ENCODE data around the gene HIGD2A. TPM values are rescaled to one million over a fixed set of nuclear protein-coding genes. Genes with fewer than 3 reads are reported as not detected.

HIGD2A gene
- total and polyA plus RNA-seq, 2 donors (not counting 3 experiments of a cell fraction or from before 2014, with no cell fraction given), result 96.2 to 210 TPM

DNA sequence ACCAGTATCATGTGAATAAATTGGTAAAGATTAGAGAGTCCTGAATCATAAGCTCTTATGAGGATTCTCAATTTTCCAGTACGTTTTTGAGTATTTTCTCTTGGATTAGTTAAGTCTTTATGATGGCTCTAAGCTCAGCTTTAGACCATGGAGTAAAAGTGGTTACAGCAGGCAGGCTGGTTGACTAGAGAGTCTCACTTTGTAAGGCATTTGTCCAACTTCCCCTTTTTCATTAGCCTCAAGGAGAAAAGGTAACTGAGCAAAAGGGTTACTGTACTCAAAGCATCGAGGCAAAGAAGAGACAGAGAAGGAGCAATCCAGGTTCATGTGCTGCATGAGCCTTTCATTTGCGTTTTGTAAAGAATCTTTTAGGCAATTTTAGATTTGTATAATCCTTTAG lies 8.7 kb upstream of the HIGD2A start:
- intact Hi-C loops (cut with micrococcal nuclease), result loop anchor here (10.0 kb wide), 1 partner anchor 1215 kb away; the partner anchor contains the start of gene TMED9
- Histone ChIP-seq H4K20me1 (replicated peaks; ENCODE audit: control insufficient read depth, extremely low read depth, insufficient read depth, low read length) (no peaks in the 10 kb centered on the region), H2AFZ (ENCODE audit: low read depth, low read length) (no peak overlapping the region), H3K4me2 (ENCODE audit: insufficient read depth, low read length) (no peak overlapping the region), H3K27ac (ENCODE audit: insufficient read depth, low read depth, low read length) (no peak overlapping the region), H3K36me3 (ENCODE audit: control insufficient read depth in 2 of 2, extremely low read depth in 1 of 2, insufficient read depth in 2 of 2, low read length in 2 of 2) (peaks cover 8 to 20% of the 10 kb centered on the region in 2 experiments), H3K4me3 (replicated peaks in 1 of 3; ENCODE audit: insufficient read depth in 1 of 3, low read depth in 1 of 3, low read length in 3 of 3) (no peak overlapping the region), H3K9ac (replicated peaks; ENCODE audit: extremely low read depth, insufficient read depth, low read length) (no peak overlapping the region), H3K9me1 (replicated peaks; ENCODE audit: control insufficient read depth, extremely low read depth, insufficient read depth, low read length) (no peaks in the 10 kb centered on the region), H3K27me3 (ENCODE audit: control insufficient read depth in 2 of 2, insufficient read depth in 2 of 2, low read length in 2 of 2) (no peaks in the 10 kb centered on the region), H3K9me3 (replicated peaks; ENCODE audit: control insufficient read depth, insufficient read depth, low read length) (no peaks in the 10 kb centered on the region), H3K79me2 (ENCODE audit: control insufficient read depth, insufficient read depth, low read length) (peaks cover under 1% of the 10 kb centered on the region), H3K4me1 (ENCODE audit: control insufficient read depth, extremely low read depth, insufficient read depth, low read length) (no peaks in the 10 kb centered on the region)
- DNase-seq (ENCODE audit: low read depth, low spot score) (no peak), FAIRE-seq (no peak)
- POLR2A ChIA-PET, result no interaction called here
- dilution Hi-C loops (cut with MboI; ENCODE audit: extremely low pct_ligation_motif_present, low sequenced_read_pairs), result no loop called here
- BruUV-seq (replicated peaks), result TSS peak; percentile 3
- CTCF ChIA-PET, result no interaction called here
- no peak for TF ChIP-seq POLR2AphosphoS5 (IDR thresholded peaks at IDR 0.05; ENCODE audit: insufficient read depth, low read depth, low read length)
- TF ChIP-seq, protein P1, sequence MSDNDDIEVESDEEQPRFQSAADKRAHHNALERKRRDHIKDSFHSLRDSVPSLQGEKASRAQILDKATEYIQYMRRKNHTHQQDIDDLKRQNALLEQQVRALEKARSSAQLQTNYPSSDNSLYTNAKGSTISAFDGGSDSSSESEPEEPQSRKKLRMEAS (IDR thresholded peaks at IDR 0.05; ENCODE audit: insufficient read depth, insufficient read length), result no peak
- TF ChIP-seq FOS (IDR thresholded peaks at IDR 0.05; ENCODE audit: borderline replicate concordance, insufficient read depth, low read length), result no peak
- TF ChIP-seq, protein P2, sequence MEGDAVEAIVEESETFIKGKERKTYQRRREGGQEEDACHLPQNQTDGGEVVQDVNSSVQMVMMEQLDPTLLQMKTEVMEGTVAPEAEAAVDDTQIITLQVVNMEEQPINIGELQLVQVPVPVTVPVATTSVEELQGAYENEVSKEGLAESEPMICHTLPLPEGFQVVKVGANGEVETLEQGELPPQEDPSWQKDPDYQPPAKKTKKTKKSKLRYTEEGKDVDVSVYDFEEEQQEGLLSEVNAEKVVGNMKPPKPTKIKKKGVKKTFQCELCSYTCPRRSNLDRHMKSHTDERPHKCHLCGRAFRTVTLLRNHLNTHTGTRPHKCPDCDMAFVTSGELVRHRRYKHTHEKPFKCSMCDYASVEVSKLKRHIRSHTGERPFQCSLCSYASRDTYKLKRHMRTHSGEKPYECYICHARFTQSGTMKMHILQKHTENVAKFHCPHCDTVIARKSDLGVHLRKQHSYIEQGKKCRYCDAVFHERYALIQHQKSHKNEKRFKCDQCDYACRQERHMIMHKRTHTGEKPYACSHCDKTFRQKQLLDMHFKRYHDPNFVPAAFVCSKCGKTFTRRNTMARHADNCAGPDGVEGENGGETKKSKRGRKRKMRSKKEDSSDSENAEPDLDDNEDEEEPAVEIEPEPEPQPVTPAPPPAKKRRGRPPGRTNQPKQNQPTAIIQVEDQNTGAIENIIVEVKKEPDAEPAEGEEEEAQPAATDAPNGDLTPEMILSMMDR (IDR thresholded peaks at IDR 0.05; ENCODE audit: extremely low read depth in 1 of 2, insufficient read depth in 1 of 2, low read depth in 1 of 2, low read length in 2 of 2), result no peak
- TF ChIP-seq JUN (IDR thresholded peaks at IDR 0.05; ENCODE audit: borderline replicate concordance, insufficient read depth, insufficient read length, low read depth), result no peak
- no peak for TF ChIP-seq POLR2A (IDR thresholded peaks at IDR 0.05; ENCODE audit: low read depth, low read length)
- no peak for TF ChIP-seq GATA2 (IDR thresholded peaks at IDR 0.05; ENCODE audit: insufficient read depth, insufficient read length, low read depth, low read length)
- no peak for TF ChIP-seq EZH2 (IDR thresholded peaks at IDR 0.05; ENCODE audit: borderline replicate concordance, low read depth, low read length, severe bottlenecking)
- TF ChIP-seq MYC (IDR thresholded peaks at IDR 0.05; ENCODE audit: low read depth, low read length), result no peak
